Astrocyte of the hippocampus (primary cell): Measurements from ENCODE around the gene GIMAP6.
"Not testable (repeated sequence)": the region's sequence is repeated elsewhere in the genome, so short reads cannot be mapped to it uniquely, and the experiment has no call there.

ENCODE experiments used
- DNase-seq: peaks from one replicate; pipeline ENCODE4 v3.0.0; 2011; ENCODE audit warnings: low read depth, low spot score

Gene GIMAP6

DNA sequence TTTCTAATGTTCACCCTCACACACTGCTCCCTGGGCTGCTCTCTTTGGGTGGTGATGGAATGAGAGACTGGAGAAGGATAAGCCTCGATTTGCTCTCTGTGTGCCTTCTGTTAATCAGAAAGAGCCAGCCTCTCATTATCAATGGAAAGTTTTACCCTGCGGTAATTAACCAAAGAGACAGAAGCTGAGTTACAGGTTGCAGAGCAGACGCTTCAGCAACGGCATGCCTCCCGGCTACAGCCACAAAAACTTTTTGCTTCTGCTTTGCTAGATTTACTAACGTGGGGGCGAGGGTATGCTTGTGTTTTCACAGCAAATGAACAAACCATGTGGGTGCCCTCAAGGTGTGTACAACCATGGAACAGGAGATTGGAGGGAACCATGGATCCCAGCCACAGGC is 47.0 kb downstream of the GIMAP6 start:
- DNase-seq = no peak

GRCh38 chr7:150580638-150581394 is 51.4 kb downstream of the GIMAP6 start:
- no peak for DNase-seq

DNA sequence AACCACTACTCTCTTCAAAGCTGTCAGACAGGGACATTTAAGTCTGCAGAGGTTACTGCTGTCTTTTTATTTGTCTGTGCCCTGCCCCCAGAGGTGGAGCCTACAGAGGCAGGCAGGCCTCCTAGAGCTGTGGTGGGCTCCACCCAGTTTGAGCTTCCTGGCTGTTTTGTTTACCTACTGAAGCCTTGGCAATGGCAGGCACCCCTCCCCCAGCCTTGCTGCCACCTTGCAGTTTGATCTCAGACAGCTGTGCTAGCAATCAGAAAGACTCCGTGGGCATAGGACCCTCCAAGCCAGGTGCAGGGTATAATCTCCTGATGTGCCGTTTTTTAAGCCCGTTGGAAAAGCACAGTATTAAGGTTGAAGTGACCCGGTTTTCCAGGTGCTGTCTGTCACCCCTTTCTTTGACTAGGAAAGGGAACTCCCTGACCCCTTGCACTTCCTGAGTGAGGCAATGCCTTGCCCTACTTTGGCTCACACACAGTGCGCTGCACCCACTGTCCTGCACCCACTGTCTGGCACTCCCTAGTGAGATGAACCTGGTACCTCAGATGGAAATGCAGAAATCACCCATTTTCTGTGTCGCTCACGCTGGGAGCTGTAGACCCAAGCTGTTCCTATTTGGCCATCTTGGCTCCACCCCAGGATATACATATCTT is 52.1 kb downstream of the GIMAP6 start:
- DNase-seq = not testable (repeated sequence)
